ENCODE measurements around the gene RAB24.
A peak's percentile ranks its signal among the peaks of the same experiment; 100 is the strongest.

GRCh38 chr5:177309351-177310191, 6.1 kb upstream of the RAB24 start:
- TF ChIP-seq CTCF (conservative IDR thresholded peaks at IDR 0.05 in 1 of 2, IDR thresholded peaks at IDR 0.05 in 1 of 2; ENCODE audit: low read depth in 1 of 2, low read length in 2 of 2) (peak; percentile 69 to 88), EZH2 (IDR thresholded peaks at IDR 0.05; ENCODE audit: low read length, missing control alignments) (no peak)
